H9 (cell line): ENCODE results near the gene CRYGN. TPM values are rescaled to one million over a fixed set of nuclear protein-coding genes. Genes with fewer than 3 reads are reported as not detected.

Experiments
- DNase-seq: peaks from one replicate; pipeline ENCODE4 v3.0.0-alpha.2; 2017
- H2AFZ ChIP-seq: one replicate; pipeline ENCODE4 v1.6.1; 2013; ENCODE audit warnings: mild to moderate bottlenecking, low read length, control low read depth, moderate library complexity
- H2AK5ac ChIP-seq: 2 replicates; pipeline ENCODE4 v1.6.1; 2013; ENCODE audit warnings: low read length, control low read depth, mixed read lengths; ENCODE audit not compliant: insufficient read length
- H2BK120ac ChIP-seq: one replicate; pipeline ENCODE4 v1.6.1; 2013; ENCODE audit warnings: low read depth, mild to moderate bottlenecking, low read length, control low read depth, inconsistent platforms; ENCODE audit not compliant: poor library complexity, severe bottlenecking
- H2BK12ac ChIP-seq: 2 replicates; pipeline ENCODE4 v1.6.1; 2013; ENCODE audit warnings: low read length, control low read depth, mixed read lengths, low read depth; ENCODE audit not compliant: insufficient read length
- H2BK15ac ChIP-seq: 2 replicates; pipeline ENCODE4 v1.6.1; 2013; ENCODE audit warnings: low read depth, low read length, control low read depth
- H2BK20ac ChIP-seq: one replicate; pipeline ENCODE4 v1.6.1; 2013; ENCODE audit warnings: low read depth, mild to moderate bottlenecking, low read length, control low read depth, inconsistent platforms; ENCODE audit not compliant: poor library complexity, severe bottlenecking
- H2BK5ac ChIP-seq: 2 replicates; pipeline ENCODE4 v1.6.1; 2013; ENCODE audit warnings: low read length, control low read depth, mixed read lengths; ENCODE audit not compliant: insufficient read length
- H3K14ac ChIP-seq: 2 replicates; pipeline ENCODE4 v1.6.1; 2013; ENCODE audit warnings: low read length, control low read depth; ENCODE audit not compliant: insufficient read depth
- H3K18ac ChIP-seq: 2 replicates; pipeline ENCODE4 v1.6.1; 2013; ENCODE audit warnings: low read depth, mild to moderate bottlenecking, mixed read lengths, low read length, control low read depth; ENCODE audit not compliant: insufficient read length
- H3K23ac ChIP-seq: 2 replicates; pipeline ENCODE4 v1.6.1; 2013; ENCODE audit warnings: low read length, control low read depth, mixed read lengths, low read depth; ENCODE audit not compliant: insufficient read length
- H3K23me2 ChIP-seq: 2 replicates; pipeline ENCODE4 v1.6.1; 2013; ENCODE audit warnings: low read depth, mild to moderate bottlenecking, mixed read lengths, low read length, control low read depth; ENCODE audit not compliant: insufficient read length, poor library complexity, severe bottlenecking
- H3K27ac ChIP-seq: 2 replicates; pipeline ENCODE4 v1.5.1; 2013; ENCODE audit warnings: low read length, control low read depth, mixed read lengths, low read depth; ENCODE audit not compliant: insufficient read length
- H3K27me3 ChIP-seq: 2 replicates; pipeline ENCODE4 v1.6.1; 2013; ENCODE audit warnings: low read length, control low read depth, inconsistent platforms; ENCODE audit not compliant: insufficient read depth
- H3K4ac ChIP-seq: 2 replicates; pipeline ENCODE4 v1.6.1; 2013; ENCODE audit warnings: low read depth, mild to moderate bottlenecking, control low read depth, inconsistent platforms, low read length, moderate library complexity
- H3K4me1 ChIP-seq: 2 replicates; pipeline ENCODE4 v1.6.1; 2013; ENCODE audit warnings: low read length, control low read depth, inconsistent platforms; ENCODE audit not compliant: insufficient read depth
- H3K4me2 ChIP-seq: 2 replicates; pipeline ENCODE4 v1.6.1; 2013; ENCODE audit warnings: low read length, control low read depth, mixed read lengths; ENCODE audit not compliant: insufficient read length, insufficient read depth
- H3K56ac ChIP-seq: 2 replicates; pipeline ENCODE4 v1.6.1; 2013; ENCODE audit warnings: low read depth, mild to moderate bottlenecking, mixed read lengths, low read length, control low read depth; ENCODE audit not compliant: insufficient read length
- H3K79me1 ChIP-seq: 2 replicates; pipeline ENCODE4 v1.6.1; 2013; ENCODE audit warnings: low read depth, mild to moderate bottlenecking, moderate library complexity, low read length, control low read depth, inconsistent platforms; ENCODE audit not compliant: insufficient read depth, poor library complexity, severe bottlenecking
- H3K79me2 ChIP-seq: 2 replicates; pipeline ENCODE4 v1.6.1; 2013; ENCODE audit warnings: low read length, control low read depth, inconsistent platforms; ENCODE audit not compliant: insufficient read depth
- H3K9ac ChIP-seq: 2 replicates; pipeline ENCODE4 v1.6.1; 2013; ENCODE audit warnings: low read length, control low read depth, mixed read lengths; ENCODE audit not compliant: insufficient read length; ENCODE audit errors: extremely low read depth
- H3K9me3 ChIP-seq: one replicate; pipeline ENCODE4 v1.6.1; 2013; ENCODE audit warnings: low read depth, low read length, inconsistent platforms; ENCODE audit not compliant: control insufficient read depth
- H3T11ph ChIP-seq: one replicate; pipeline ENCODE4 v1.6.1; 2013; ENCODE audit warnings: mild to moderate bottlenecking, low read length, control low read depth, inconsistent platforms
- H4K20me1 ChIP-seq: one replicate; pipeline ENCODE4 v1.6.1; 2013; ENCODE audit not compliant: control insufficient read depth, insufficient read length, insufficient read depth
- H4K5ac ChIP-seq: 2 replicates; pipeline ENCODE4 v1.6.1; 2013; ENCODE audit warnings: low read depth, mild to moderate bottlenecking, mixed read lengths, low read length, control low read depth; ENCODE audit not compliant: insufficient read length
- H4K8ac ChIP-seq: replicated peaks from 2 replicates; pipeline ENCODE4 v1.6.1; 2013; ENCODE audit warnings: low read length, control low read depth, mixed read lengths, low read depth; ENCODE audit not compliant: insufficient read length
- H4K91ac ChIP-seq: 2 replicates; pipeline ENCODE4 v1.6.1; 2013; ENCODE audit warnings: low read depth, mild to moderate bottlenecking, moderate library complexity, mixed read lengths, low read length, control low read depth; ENCODE audit not compliant: insufficient read length
- H3K27ac Mint-ChIP-seq, 3 experiments: 2 replicates in 2 of 3; 3 replicates in 1 of 3; pipeline ENCODE4 v1.8.0; 2020 to 2021; ENCODE audit warnings: mixed read lengths in 3 of 3, mild to moderate bottlenecking in 1 of 3, moderate library complexity in 1 of 3
- H3K27me3 Mint-ChIP-seq: 2 replicates; pipeline ENCODE4 v1.8.0; 2021; ENCODE audit warnings: low read depth, mild to moderate bottlenecking, moderate library complexity, mixed read lengths
- H3K36me3 Mint-ChIP-seq, 3 experiments: 2 replicates in 2 of 3; 3 replicates in 1 of 3; pipeline ENCODE4 v1.8.0; 2020 to 2021; ENCODE audit warnings: low read depth in 3 of 3, mixed read lengths in 3 of 3; ENCODE audit not compliant: insufficient read depth in 1 of 3
- H3K4me1 Mint-ChIP-seq, 2 experiments: 2 replicates each; pipeline ENCODE4 v1.8.0; 2020; ENCODE audit warnings: mixed read lengths in 2 of 2
- H3K4me3 Mint-ChIP-seq, 2 experiments: 2 replicates in 1 of 2; 3 replicates in 1 of 2; pipeline ENCODE4 v1.8.0; 2020 to 2021; ENCODE audit warnings: mild to moderate bottlenecking in 2 of 2, mixed read lengths in 2 of 2, moderate library complexity in 1 of 2
- H3K9me3 Mint-ChIP-seq, 2 experiments: 2 replicates in 1 of 2; 3 replicates in 1 of 2; pipeline ENCODE4 v1.8.0; 2020; ENCODE audit warnings: mild to moderate bottlenecking in 2 of 2, mixed read lengths in 2 of 2, moderate library complexity in 1 of 2
- CTCF ChIP-seq: fragments of 200-600 bp; sonication (generic); conservative IDR thresholded peaks from 3 replicates; pipeline ENCODE4 v1.8.0; 2021; ENCODE audit warnings: antibody characterized with exemption, mild to moderate bottlenecking
- WGBS: extraction: QIAGEN DNeasy Blood & Tissue Kit; methylation state at CpG from one replicate; pipeline ENCODE4 v1.1.7; 2013; ENCODE audit warnings: missing lambda C conversion rate, low lambda C conversion rate, mixed read lengths; ENCODE audit not compliant: insufficient read length; ENCODE audit errors: extremely low coverage; 5-methylcytosine and 5-hydroxymethylcytosine counted together
- total RNA-seq: library from RNA; stranded (reverse); gene quantifications from 2 replicates; pipeline ENCODE4 v1.2.1, GENCODE V29; 2021

Gene CRYGN
- total RNA-seq, 1 experiment from 2014 or later = 1.8 TPM

GRCh38 chr7:151390598-151391357 is 49.2 kb downstream of the CRYGN start:
- H2BK5ac ChIP-seq = no peak overlapping the region
- H4K91ac ChIP-seq = no peak overlapping the region
- H3K4ac ChIP-seq = no peak overlapping the region
- no peak overlapping the region for H3T11ph ChIP-seq
- H2BK120ac ChIP-seq = no peak overlapping the region
- H2BK15ac ChIP-seq = no peak overlapping the region
- no CpG with 5 or more reads among the region's 25 CpGs for WGBS
- no peak overlapping the region for H4K5ac ChIP-seq
- no peak overlapping the region for H3K4me2 ChIP-seq
- no peaks in the 10 kb centered on the region for H3K9me3 Mint-ChIP-seq
- no peak overlapping the region; a peak in 1 of 7 replicates for H3K27ac Mint-ChIP-seq
- no peak overlapping the region for H2BK20ac ChIP-seq
- H3K14ac ChIP-seq = no peak overlapping the region
- no peak overlapping the region for H3K18ac ChIP-seq
- H3K9ac ChIP-seq = no peak overlapping the region
- H3K23ac ChIP-seq = no peak overlapping the region
- H3K4me1 Mint-ChIP-seq = peaks cover 6 to 35% of the 10 kb centered on the region in 2 experiments
- no peaks in the 10 kb centered on the region for H3K79me1 ChIP-seq
- H2AK5ac ChIP-seq = no peak overlapping the region
- no peak for DNase-seq
- no peak for TF ChIP-seq CTCF
- no peaks in the 10 kb centered on the region for H4K20me1 ChIP-seq
- H3K27ac ChIP-seq = no peak overlapping the region
- no peak overlapping the region for H4K8ac ChIP-seq
- no peak overlapping the region for H3K56ac ChIP-seq
- H3K4me1 ChIP-seq = no peaks in the 10 kb centered on the region
- H3K27me3 Mint-ChIP-seq = peaks cover 5% of the 10 kb centered on the region
- no peak overlapping the region for H2BK12ac ChIP-seq
- no peak overlapping the region for H3K4me3 Mint-ChIP-seq
- H3K79me2 ChIP-seq = no peaks in the 10 kb centered on the region
- H3K27me3 ChIP-seq = no peaks in the 10 kb centered on the region
- H3K9me3 ChIP-seq = no peaks in the 10 kb centered on the region
- no peak overlapping the region for H2AFZ ChIP-seq
- H3K36me3 Mint-ChIP-seq = peaks cover 0 to 2% (median 0%) of the 10 kb centered on the region in 3 experiments; a peak in 1 of 7 replicates
- H3K23me2 ChIP-seq = no peaks in the 10 kb centered on the region
